Stomach (tissue), 9 donors: ENCODE results near the gene ATP6V1E1. TPM values are rescaled to one million over a fixed set of nuclear protein-coding genes. Genes with fewer than 3 reads are reported as not detected.

Experiments
- DNase-seq, 2 donors: peaks; one replicate each; pipeline versions ENCODE4 v3.0.0 to v3.0.0-alpha.2; 2013 to 2019
- H3K27ac ChIP-seq, 5 donors: fragments of 200-600 bp in 4 of 5; sonication (generic) in 4 of 5; one replicate each; pipeline ENCODE4 v1.5.1; 2013 to 2019; ENCODE audit warnings: mild to moderate bottlenecking in 1 of 5, moderate library complexity in 1 of 5
- H3K27me3 ChIP-seq, 3 donors: fragments of 200-600 bp; sonication (generic); one replicate each; pipeline ENCODE4 v1.5.1; 2017 to 2019; ENCODE audit warnings: mixed run types in 1 of 3
- H3K36me3 ChIP-seq, 4 donors: fragments of 200-600 bp; sonication (generic); 1 replicate in 3 of 4; 2 replicates in 1 of 4; pipeline ENCODE4 v1.5.1; 2016 to 2019
- H3K4me1 ChIP-seq, 4 donors: fragments of 200-600 bp; sonication (generic); one replicate each; pipeline ENCODE4 v1.5.1; 2016 to 2019
- H3K4me3 ChIP-seq, 4 donors: fragments of 200-600 bp; sonication (generic) in 3 of 4; one replicate each; pipeline ENCODE4 v1.5.1; 2016 to 2019; ENCODE audit warnings: mild to moderate bottlenecking in 1 of 4
- H3K9me3 ChIP-seq, 4 donors: fragments of 200-600 bp; sonication (generic); one replicate each; pipeline ENCODE4 v1.5.1; 2016 to 2019
- EP300 ChIP-seq: sonication (generic); formaldehyde crosslinking; IDR thresholded peaks from one replicate; pipeline ENCODE4 v1.6.1; 2017; ENCODE audit warnings: antibody characterized with exemption
- POLR2A ChIP-seq, 4 donors: fragments of 450-650 bp; IDR thresholded peaks; one replicate each; pipeline ENCODE4 v1.6.1; 2016; ENCODE audit warnings: antibody characterized with exemption in 4 of 4, control low read depth in 2 of 4, mild to moderate bottlenecking in 1 of 4, moderate library complexity in 1 of 4
- POLR2AphosphoS5 ChIP-seq, 3 donors: sonication (generic); formaldehyde crosslinking; IDR thresholded peaks; one replicate each; pipeline ENCODE4 v1.6.1; 2016; ENCODE audit warnings: antibody characterized with exemption in 3 of 3
- WGBS, 5 donors: extraction: QIAGEN DNeasy Blood & Tissue Kit in 3 of 5; methylation state at CpG; one replicate each; pipeline versions ENCODE4 v1.1.5 to v1.1.7; 2013 to 2018; 5-methylcytosine and 5-hydroxymethylcytosine counted together
- intact Hi-C: fragments of 100-400 bp; cut with DNase I; formaldehyde crosslinking; loops from one replicate; pipeline ENCODE4 v1.15.1; 2023; ENCODE audit warnings: low total_unique reads
- polyA plus RNA-seq, 3 donors: library from polyadenylated mRNA; stranded (reverse); fragments of 200-250 nt; gene quantifications; one replicate each; pipeline ENCODE4 v1.2.3, GENCODE V29; 2013
- total RNA-seq, 5 donors: library from RNA; depleted of rRNA; stranded (reverse); fragments of >200 nt; gene quantifications; one replicate each; pipeline versions ENCODE4 v1.1.0 to v1.2.3, GENCODE V29; 2014 to 2016
- TF ChIP-seq, protein P1 (sequence below), 7 experiments: fragments of 450-650 bp in 4 of 7; fragments of 200-600 bp in 3 of 7; sonication (generic) in 3 of 7; IDR thresholded peaks; one replicate each; pipeline ENCODE4 v1.5.1; 2016 to 2019; ENCODE audit warnings: antibody characterized with exemption in 7 of 7, control low read depth in 2 of 7, mild to moderate bottlenecking in 1 of 7
- donor health status: healthy with polysubstance abuse.
- donor health status: Bipolar disorder and iron deficiency.
- donor health status: healthy.

ATP6V1E1 gene
- total and polyA plus RNA-seq, 8 donors: 22.2 to 284 (median 117) TPM

DNA sequence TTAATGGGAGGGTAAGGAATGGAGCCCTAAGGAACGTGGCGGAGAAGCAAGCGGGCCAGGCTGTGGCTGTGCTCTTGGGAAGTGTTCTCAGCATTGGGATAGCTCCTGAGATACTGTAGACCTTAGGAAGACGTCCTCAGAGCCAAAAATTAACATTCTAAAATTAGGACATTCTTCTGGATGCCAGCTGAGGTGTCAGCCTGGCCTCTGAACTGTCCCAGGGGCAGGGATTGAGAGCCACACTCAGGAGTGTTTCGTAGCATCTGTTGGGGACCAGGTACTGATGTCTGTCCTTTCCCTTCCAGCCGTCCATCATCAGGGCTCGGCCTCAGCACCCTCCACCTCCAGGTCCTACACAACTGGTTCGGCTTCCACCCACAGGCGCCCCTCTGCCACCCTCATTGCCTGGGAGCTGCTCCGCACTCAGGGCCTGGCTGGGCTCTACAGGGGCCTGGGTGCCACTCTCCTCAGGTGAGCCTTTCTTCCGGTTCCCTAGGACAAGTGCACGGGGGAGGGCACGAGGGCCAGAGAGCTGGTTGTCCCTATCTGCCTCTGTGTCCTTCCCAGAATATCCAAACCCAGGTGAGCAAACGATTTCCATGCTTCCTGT is 41.6 kb downstream of the ATP6V1E1 start:
- 83 to 90% (median 88%) methylated on average over 14 of the region's 14 CpGs for WGBS, 5 donors
- no peak for DNase-seq

DNA sequence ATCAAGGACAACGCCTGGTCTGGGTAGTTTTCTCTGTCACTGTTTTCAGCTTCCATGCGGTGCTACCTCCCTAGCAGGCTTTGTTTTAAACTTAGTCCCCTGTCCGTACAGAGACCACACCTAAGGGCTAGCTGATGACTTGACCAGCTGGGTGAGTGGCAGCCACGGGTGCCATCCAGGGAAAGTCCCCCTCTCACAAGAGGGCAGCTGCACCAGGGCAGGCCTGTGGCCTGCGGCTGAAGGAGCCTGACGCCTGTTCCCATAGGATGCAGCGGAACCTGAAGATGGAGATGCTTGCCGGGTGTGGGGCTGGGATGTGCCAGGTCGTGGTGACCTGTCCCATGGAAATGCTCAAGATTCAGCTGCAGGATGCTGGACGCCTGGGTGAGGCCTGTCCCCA is 45.4 kb downstream of the ATP6V1E1 start:
- H3K4me3 ChIP-seq: no peak overlapping the region
- H3K36me3 ChIP-seq: peaks cover 0 to 9% (median 0%) of the 10 kb centered on the region in 4 donors
- H3K27me3 ChIP-seq: no peaks in the 10 kb centered on the region
- H3K4me1 ChIP-seq: peaks cover 0 to 12% (median 4%) of the 10 kb centered on the region in 4 donors
- no peak for TF ChIP-seq POLR2A (IDR thresholded peaks at IDR 0.05)
- TF ChIP-seq EP300: no peak
- TF ChIP-seq POLR2AphosphoS5 (IDR thresholded peaks at IDR 0.05): no peak
- TF ChIP-seq, protein P1, sequence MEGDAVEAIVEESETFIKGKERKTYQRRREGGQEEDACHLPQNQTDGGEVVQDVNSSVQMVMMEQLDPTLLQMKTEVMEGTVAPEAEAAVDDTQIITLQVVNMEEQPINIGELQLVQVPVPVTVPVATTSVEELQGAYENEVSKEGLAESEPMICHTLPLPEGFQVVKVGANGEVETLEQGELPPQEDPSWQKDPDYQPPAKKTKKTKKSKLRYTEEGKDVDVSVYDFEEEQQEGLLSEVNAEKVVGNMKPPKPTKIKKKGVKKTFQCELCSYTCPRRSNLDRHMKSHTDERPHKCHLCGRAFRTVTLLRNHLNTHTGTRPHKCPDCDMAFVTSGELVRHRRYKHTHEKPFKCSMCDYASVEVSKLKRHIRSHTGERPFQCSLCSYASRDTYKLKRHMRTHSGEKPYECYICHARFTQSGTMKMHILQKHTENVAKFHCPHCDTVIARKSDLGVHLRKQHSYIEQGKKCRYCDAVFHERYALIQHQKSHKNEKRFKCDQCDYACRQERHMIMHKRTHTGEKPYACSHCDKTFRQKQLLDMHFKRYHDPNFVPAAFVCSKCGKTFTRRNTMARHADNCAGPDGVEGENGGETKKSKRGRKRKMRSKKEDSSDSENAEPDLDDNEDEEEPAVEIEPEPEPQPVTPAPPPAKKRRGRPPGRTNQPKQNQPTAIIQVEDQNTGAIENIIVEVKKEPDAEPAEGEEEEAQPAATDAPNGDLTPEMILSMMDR (IDR thresholded peaks at IDR 0.05): no peak
- no peak for DNase-seq
- no peaks in the 10 kb centered on the region for H3K9me3 ChIP-seq
- H3K27ac ChIP-seq: no peak overlapping the region
- intact Hi-C loops: no loop called here
- WGBS, 5 donors: 88 to 91% (median 90%) methylated on average over 6 to 10 of the region's 10 CpGs

More for the DNA sequence above, 41.6 kb downstream of the ATP6V1E1 start:
- TF ChIP-seq, protein P1 (IDR thresholded peaks at IDR 0.05): no peak
- TF ChIP-seq POLR2AphosphoS5 (IDR thresholded peaks at IDR 0.05) (no peak), POLR2A (IDR thresholded peaks at IDR 0.05) (no peak), EP300 (no peak)
- no peak overlapping the region for H3K4me3 ChIP-seq
- no peaks in the 10 kb centered on the region for H3K27me3 ChIP-seq
- intact Hi-C loops: no loop called here
- no peaks in the 10 kb centered on the region for H3K9me3 ChIP-seq
- H3K27ac ChIP-seq: no peak overlapping the region
- no peaks in the 10 kb centered on the region for H3K4me1 ChIP-seq
- H3K36me3 ChIP-seq: peaks cover 13 to 36% (median 26%) of the 10 kb centered on the region in 4 donors

DNA sequence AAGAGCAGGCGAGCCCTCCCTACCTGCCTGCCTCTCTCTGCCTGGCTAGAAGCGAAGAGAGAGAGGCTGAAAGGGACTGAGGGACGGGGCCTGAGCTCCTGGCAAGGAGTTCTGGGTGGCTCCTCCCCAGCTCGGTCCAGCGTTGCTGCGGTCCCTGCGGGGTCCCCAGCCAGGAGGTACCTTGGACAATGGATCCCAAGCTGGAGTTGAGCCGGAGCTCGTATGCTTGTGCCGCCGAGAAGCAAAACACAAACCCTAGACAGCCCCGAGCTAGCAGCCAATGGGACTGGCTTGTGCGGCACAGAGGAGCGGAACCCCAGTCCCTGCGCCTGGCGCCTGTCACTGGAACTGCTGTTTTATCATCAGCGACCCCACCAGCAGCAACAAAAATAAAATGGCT is 46.9 kb downstream of the ATP6V1E1 start:
- no peak for TF ChIP-seq POLR2A (IDR thresholded peaks at IDR 0.05)
- TF ChIP-seq, protein P1 (IDR thresholded peaks at IDR 0.05): no peak
- TF ChIP-seq POLR2AphosphoS5 (IDR thresholded peaks at IDR 0.05): no peak
- no peak for TF ChIP-seq EP300
- Histone ChIP-seq H3K9me3 (no peaks in the 10 kb centered on the region), H3K4me1 (peaks cover 0 to 18% (median 9%) of the 10 kb centered on the region in 4 donors), H3K36me3 (no peaks in the 10 kb centered on the region), H3K27ac (no peak overlapping the region), H3K4me3 (no peak overlapping the region), H3K27me3 (no peaks in the 10 kb centered on the region)
- DNase-seq: no peak
- 78 to 92% (median 86%) methylated on average over 16 to 17 of the region's 17 CpGs for WGBS, 5 donors
- intact Hi-C loops: no loop called here

DNA sequence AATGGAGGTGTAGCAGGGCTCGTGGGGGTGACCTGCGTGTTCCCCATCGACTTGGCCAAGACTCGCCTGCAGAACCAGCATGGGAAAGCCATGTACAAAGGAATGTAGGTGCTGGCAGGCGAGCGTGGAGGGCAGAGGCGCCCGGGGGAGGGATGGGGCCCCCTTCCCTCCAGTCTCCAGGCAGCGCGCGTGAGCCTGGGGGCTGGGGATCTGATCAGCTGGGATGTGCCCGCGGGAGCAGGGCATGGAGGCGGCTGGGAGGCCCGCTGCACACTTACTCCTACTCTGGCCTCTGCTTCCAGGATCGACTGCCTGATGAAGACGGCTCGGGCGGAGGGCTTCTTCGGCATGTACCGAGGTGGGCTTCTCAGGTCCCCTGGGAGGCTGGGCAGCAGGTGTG is 47.5 kb downstream of the ATP6V1E1 start:
- no peak for DNase-seq
- WGBS, 5 donors: 74 to 82% (median 79%) methylated on average over 15 to 21 of the region's 21 CpGs
- H3K36me3 ChIP-seq: no peaks in the 10 kb centered on the region
- H3K9me3 ChIP-seq: no peaks in the 10 kb centered on the region
- peak overlapping the region in 2 of 5 donors; percentile 1 to 32 for H3K27ac ChIP-seq
- H3K4me3 ChIP-seq: no peak overlapping the region
- H3K4me1 ChIP-seq: peaks cover 0 to 18% (median 9%) of the 10 kb centered on the region in 4 donors
- no peaks in the 10 kb centered on the region for H3K27me3 ChIP-seq
- TF ChIP-seq, protein P1 (IDR thresholded peaks at IDR 0.05): no peak
- no peak for TF ChIP-seq POLR2AphosphoS5 (IDR thresholded peaks at IDR 0.05)
- intact Hi-C loops: no loop called here
